Jurkat, Clone E6-1 (cell line): ENCODE results near the gene SEC61A2.
"Not testable (repeated sequence)": the region's sequence is repeated elsewhere in the genome, so short reads cannot be mapped to it uniquely, and the experiment has no call there.

Experiments used
- DNase-seq: peaks from one replicate; pipeline ENCODE4 v3.0.0-alpha.2; 2011; ENCODE audit warnings: low read depth, low spot score
- H3K4me3 ChIP-seq: 2 replicates; pipeline ENCODE4 v1.5.1; 2011; ENCODE audit warnings: mild to moderate bottlenecking, low read length, control low read depth, moderate library complexity

Gene SEC61A2

DNA sequence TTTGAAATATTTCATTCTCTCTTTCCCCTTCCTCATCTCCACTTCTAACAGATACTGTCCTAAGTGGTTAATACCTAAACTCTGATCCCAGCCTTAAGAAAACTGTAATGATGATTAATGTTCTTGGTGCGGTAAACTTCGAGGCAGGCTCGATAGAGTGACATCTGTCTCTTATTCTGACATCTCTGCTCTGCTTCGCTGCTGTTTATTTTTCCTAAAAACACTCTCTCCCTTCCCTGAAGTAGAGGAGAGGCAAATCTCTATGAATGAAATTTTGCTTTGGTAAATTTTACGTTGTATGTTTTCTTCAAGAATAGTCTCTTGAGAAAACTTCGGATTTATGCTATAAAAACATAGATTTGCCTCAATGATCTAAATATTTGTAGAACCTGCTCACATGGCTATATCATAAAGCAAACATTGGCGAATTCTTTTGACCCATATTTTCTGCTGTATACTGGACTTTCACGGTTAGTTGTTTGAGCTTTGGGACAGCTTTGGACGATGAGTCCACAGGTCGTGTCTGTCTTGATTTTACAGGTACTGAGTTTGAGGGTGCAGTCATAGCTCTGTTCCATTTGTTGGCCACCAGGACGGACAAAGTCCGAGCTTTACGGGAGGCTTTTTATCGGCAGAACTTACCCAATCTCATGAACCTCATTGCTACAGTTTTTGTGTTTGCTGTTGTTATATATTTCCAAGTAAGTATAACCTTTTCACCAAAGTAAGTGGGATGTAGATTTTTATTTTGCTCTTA, 27.1 kb downstream of the SEC61A2 start:
- H3K4me3 ChIP-seq = no peak overlapping the region
- no peak for DNase-seq

DNA sequence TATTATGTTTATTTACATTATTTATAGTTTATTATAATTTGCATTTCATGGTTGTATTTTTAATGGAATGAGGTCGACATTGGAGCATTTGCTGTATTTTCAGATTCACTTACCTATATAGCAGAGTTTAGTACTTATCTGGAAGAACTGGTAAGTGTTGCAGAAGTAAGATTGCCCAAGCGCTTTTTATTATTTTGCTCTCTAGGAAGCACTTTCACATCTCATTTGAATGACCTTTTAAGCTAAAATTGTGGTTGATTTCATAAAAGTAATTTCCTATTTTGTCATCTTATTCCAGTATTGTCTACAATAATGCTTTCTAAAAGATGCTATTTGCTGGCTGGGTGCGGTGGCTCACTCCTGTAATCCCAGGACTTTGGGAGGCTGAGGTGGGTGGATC, 28.6 kb downstream of the SEC61A2 start:
- DNase-seq = no peak
- H3K4me3 ChIP-seq = no peak overlapping the region

DNA sequence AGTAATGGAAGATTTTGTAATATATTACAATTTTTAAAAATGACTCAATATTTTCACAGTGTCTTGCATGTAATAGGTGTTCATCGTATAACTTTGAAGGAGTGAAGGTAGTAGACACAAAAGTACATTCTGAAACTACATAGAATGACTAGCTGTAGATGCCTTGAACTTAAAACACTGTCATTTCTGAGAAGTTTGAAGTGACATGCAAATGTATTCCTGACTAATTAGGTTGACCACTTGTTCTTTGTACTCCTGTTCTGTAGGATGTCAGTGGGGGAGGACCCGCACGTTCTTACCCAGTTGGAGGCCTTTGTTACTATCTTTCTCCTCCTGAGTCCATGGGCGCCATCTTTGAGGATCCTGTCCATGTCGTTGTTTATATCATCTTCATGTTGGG, 31.2 kb downstream of the SEC61A2 start:
- DNase-seq = no peak
- no peak overlapping the region for H3K4me3 ChIP-seq

DNA sequence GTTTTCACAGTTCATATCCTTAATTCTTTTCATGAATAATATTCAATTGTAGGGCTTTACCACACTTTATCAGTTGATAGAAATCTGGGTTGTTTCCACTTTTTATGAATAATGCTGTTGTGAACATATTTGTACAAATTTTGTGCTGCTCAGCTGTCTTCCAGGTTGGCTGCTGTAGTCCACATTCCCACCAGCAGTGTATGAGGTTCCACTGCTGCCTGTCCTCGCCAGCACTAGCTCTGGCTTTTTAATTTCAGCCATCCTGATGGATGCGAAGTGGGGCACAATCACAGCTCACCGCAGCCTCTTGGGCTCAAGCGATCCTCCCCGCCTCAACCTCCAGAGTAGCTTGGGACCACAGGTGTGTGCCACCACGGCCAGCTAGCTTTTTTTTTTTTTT, 33.5 kb downstream of the SEC61A2 start:
- H3K4me3 ChIP-seq = no peak overlapping the region
- no peak for DNase-seq

DNA sequence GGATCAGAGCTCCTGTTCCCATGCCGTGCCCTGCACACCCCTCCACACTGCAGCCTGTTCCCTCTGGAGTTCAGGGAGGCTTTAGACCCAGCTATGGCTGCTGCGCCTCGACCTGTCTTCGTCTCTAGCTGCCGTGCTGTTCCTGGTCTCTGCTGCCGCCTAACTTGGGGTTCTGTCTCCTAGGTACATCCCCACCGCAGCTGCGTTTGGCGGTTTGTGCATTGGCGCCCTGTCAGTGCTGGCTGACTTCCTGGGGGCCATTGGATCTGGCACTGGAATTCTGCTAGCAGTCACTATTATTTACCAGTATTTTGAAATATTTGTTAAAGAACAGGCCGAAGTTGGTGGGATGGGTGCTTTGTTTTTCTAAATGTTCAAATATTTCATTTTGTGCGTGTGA, 34.6 kb downstream of the SEC61A2 start:
- no peak overlapping the region for H3K4me3 ChIP-seq
- no peak for DNase-seq

DNA sequence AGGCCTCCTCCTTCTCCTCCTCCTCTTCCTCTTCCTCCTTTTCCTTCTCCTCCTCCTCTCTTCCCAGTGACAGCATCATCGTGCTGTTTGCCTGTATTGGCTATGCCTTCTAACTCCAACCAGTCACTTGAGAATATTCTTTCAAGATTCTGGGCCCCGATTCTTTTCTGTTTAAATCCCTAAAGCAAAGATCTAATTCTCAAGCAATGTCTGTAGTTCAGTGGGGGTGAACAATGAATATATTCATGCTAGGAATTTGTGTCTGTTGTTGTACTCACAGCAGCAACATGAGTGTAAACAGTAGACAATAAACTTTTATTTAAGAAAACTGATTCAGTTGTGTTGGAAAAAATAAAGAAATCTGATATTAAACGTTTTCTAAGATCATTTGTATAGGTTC, 35.6 kb downstream of the SEC61A2 start:
- no peak for DNase-seq

DNA sequence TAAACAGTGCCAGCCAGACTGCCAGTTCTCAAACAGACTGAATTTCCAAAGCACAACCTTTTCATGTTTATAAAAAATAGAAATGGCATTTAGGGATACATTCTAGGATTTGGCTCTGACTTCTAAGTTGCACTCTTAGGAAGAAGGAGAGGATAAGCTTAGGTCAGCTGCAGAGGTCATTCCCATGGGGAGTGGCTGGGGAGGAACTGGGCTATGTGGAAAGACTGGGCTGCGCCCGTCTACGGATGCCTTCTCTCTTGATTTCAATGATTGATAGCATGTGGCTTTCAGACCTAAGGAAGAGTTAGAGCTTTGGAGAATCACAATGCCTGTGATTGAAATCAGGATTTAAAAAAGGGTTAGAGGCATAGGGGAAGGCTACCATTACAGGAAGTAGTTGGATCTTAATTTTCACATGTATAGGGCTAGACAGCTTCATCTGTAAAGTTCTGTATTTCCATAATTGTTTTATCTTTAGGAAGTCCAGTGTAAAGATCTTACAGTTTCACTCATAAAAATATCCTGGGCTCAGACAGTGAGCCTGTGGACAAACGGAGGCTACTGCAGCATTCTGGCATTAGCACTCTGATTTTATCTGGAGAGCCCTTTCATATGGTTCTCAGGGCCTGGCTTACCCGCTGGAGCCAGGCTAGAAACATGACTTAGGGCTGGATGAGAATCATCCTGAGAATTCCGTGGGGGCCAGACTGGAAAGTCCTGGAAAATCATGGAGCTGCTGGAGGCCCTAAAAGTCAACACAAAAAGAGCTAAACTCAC, 36.7 kb downstream of the SEC61A2 start:
- no peak for DNase-seq
- no peak overlapping the region for H3K4me3 ChIP-seq

More for the DNA sequence above, 35.6 kb downstream of the SEC61A2 start:
- H3K4me3 ChIP-seq = no peak overlapping the region

DNA sequence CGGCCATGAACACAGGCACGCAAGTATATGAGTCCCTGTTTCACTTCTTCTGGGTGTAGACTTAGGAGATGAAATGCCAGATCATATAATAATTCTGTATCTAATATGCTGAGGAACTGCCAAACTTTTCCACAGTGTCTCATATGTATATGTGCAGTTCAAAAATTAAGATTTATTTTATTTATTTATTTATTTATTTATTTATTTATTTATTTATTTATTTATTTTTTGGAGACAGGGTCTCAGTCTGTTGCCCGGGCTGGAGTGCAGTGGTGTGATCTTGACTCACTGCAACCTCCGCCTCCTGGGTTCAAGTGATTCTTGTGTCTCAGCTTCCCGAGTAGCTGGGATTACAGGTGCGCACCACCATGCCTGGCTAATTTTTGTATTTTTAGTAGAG, 42.0 kb downstream of the SEC61A2 start:
- H3K4me3 ChIP-seq, DNase-seq: not testable (repeated sequence)

DNA sequence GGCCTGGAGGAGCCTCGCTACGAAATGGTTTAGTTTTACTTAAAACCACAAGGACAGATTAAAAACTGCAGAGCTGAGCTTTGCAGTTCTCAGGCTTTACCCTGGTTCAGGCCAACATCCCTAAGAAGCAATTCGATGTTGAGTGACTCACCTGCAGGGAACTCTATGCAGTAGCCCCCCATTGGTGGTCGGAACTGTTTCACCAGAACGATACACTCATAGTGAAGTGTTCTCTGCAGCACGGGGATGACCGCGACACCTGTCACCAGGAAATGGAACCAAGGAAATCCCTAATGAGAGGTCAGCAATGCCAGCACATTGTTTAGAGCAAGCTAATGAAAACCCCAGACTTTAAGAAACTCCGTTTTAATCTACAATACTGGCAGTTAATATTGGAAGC, 48.2 kb downstream of the SEC61A2 start:
- no peak overlapping the region for H3K4me3 ChIP-seq
- no peak for DNase-seq

DNA sequence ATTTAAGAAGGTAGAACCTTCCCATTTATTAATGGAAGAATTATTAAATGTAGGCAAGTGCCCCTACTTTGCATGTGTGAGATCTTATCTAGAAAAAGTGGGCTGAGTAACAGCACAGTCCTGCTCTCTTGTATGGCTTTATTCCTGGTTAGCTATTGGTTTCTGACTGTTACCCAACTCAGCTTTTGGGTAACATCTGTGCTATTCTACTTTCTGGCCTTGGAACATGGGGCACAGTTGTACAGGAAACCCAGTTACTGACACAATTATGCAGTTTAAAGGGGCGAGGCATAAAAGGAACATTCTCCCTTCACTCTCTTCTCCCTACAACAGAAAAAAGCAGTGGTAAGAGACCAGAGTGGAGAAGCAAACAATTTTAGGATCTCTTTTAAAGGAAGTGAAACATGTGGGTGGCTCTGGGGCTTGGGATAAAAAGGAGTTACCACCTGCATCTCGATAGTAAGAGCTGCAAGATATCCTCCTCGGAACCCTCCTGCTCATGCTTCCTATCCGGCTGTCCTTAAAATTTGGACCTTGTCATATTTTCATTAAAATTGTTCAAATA, 50.2 kb downstream of the SEC61A2 start:
- no peak for DNase-seq
- H3K4me3 ChIP-seq = no peak overlapping the region

DNA sequence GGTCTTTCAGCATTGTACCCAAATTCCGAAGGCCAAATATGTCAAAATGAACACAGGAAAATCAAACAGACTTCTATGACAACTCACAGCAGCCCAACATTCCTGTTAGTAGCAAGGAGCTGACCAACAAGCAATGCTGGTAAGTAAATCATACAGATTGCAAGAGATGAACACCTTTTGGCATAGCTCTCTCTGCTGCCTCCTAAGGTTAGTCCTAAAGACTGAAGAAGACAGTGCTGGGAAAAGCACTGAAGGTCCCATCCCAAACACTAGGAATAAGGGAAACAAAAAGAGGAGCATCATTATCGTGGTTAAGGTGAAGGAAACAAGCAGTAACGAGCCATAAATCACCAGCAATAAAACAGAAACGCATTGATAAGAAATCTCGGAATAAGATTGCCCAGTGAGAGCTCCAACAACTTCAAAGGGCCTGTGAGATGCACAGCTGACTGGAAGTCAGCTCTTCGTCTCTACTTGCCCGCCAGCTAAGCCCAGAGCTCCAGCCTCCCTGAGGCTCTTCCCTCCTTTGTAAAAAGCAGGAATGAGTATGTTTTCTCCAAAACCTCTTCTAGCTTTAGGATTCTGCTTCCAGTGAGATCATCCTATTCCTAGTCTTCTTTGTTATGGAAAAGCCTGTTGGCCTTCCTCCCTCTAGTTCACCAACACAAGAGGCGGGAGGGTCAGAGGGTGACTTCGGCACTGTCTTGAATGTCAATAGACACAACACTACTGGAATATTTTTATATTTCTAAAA, 50.9 kb downstream of the SEC61A2 start:
- DNase-seq = no peak
- no peak overlapping the region for H3K4me3 ChIP-seq

DNA sequence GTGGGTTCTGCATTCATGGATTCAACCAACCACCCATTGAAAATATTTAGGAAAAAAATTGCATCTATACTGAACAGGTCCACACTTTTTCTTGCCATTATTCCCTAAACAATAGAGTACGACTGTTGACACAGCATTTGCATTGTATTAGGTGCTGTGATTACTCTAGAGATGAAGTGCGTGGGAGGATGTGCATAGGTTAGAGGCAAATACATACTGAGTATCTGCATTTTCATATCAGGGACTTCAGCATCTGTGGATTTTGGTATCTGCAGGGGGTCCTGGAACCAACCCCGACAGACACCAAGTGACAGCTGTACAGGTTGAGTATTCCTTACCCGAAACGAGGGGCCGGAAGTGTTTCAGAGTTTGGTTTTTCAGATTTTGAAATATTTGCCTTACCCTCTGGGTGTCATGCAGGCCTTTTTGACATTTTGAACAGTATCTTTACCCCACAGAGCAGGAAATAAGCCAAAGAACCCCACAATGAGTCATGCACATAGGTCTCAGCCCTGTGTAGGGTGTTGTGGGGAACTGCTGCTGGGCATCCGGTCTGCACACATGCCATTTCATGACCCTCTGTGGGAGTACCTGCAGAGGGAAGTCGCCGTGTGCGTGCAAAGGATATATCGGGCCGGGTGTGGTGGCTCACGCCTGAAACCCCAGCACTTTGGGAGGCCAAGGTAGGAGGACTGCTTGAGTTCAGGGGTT, 51.7 kb downstream of the SEC61A2 start:
- DNase-seq = no peak
- H3K4me3 ChIP-seq = no peak overlapping the region

DNA sequence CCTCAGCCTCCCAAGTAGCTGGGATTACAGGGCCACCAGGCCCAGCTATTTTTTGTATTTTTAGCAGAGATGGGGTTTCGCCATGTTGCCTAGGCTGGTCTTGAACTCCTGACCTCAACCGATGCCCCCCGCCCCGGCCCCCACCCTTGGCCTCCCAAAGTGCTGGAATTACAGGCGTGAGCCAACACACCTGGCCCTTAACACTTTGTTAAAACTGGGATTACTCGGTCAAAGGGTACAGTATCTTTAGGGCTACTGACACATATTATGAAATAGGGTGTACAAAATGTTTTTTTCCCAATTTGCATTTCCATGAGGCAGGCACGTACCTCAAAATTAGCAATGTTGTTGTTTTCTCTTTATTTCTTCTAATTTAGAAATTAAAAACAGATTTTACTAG, 54.7 kb downstream of the SEC61A2 start:
- no peak for DNase-seq
- H3K4me3 ChIP-seq = no peak overlapping the region

DNA sequence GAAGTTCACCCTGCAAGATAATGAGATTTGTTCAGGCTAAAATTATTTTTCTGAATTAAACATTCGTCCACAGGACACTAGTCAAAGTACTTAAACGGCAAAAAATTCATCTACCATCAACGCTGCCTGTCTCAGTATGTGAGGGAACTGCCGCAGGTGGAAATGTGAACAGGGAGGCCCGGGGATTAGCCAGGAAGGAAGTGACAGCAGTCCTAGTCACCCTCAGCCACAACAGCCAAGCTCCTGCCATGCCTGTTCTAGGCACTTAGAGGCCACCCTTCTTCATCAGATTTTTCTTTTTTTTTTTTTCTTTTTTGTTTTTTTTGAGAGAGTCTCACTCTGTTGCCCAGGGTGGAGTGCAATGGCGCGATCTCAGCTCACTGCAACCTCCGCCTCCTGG, 56.8 kb downstream of the SEC61A2 start:
- no peak overlapping the region for H3K4me3 ChIP-seq
- no peak for DNase-seq

DNA sequence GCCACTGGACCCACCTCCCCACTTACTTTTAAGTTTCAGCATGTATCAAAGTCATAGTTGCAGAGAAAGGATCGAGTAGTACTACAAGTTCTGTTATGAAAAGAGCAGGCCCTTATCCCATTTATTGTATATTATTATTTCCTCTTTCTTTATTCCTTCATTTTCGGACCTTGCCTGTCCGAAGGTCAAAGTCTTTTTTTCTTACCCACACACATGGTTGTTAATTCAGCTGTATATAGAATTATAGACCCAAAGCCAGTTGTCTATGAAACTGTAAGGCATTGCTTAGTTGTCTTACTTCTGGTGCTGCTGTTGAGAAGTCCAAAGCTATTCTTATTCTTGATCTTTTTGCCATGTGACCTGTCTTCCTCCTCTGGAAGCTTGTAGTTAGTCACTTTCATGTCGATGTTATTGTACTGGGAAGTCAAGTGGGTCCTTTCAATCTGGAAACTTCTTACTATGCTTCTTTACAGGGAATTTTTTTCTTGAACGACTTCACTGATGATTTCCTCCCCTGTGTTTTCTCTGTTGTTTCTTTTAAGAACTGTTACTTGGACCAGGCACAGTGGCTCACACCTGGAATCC, 57.9 kb downstream of the SEC61A2 start:
- no peak overlapping the region for H3K4me3 ChIP-seq
- no peak for DNase-seq

DNA sequence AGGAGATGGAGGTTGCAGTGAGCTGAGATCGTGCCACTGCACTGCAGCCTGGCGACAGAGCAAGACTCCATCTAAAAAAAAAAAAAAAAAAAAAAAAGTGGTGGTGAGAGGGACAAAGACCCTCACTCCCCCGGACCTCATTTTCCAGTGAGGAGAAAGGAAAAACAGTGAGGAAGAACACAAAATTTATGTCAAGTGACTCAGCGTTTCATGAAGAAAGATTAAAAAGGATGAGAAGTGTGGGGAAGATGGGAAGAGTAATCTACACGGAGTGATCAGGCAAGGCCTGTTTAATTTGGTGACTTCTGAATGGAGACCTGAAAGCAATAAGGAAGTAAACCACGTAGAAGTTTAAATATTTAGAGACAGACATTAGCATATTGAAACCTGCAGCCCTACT, 59.2 kb downstream of the SEC61A2 start:
- DNase-seq = no peak
- no peak overlapping the region for H3K4me3 ChIP-seq

DNA sequence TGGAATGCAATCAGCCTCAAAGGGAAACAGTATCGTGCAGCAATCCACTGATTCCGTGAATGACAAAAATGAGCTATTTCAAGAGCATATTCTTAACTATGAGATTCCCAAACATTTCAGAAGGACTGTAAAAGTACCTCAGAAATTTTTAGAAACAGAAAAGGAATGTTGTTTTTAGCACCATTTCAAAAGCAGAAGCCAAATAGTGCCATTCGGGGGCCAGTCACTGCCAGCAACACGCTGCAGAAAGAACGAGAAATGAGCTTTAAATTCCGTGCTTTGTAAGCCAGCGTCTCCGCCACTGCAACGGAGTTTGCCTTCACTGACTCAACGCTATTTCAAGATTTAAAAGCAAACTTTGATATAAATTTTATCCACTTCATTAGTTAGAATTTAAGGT, 59.9 kb downstream of the SEC61A2 start:
- H3K4me3 ChIP-seq = no peak overlapping the region
- no peak for DNase-seq

DNA sequence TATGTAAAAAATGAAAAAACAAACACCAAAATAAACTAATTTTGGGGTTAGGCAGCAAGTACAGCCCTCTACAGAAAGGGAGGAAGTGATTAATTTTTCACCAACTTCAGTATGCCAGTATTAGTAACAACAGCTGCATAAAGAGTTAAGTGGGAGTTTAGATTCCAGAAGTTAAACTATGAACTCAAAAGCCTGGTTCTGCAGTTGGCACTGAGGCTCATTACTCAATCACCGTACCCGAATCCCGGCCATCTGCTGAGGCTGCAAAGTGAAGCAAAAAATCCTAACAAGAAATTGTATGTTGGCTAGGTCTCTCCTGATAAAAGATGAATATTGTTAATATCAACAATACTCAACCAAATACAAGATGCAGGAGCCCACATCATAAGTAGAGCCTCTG, 62.2 kb downstream of the SEC61A2 start:
- H3K4me3 ChIP-seq = no peak overlapping the region
- DNase-seq = no peak

DNA sequence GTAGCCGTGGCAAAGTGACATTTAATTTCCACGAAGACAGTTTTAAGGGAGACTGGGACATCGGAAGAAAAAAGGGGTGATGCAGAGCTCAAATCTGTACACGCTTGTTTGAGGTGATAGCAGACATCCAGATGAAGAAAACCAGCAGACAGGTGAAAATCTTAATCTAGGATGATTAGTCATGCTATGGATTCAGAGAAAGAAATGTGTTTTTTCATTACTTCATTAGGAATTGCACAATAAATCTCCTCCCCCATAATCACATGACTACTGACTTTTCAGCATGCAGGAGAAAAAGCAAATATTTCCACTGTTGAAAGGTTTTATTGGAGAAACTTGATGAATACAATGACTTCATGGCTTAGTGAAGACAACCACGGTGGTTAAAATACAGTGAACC, 63.7 kb downstream of the SEC61A2 start:
- no peak for DNase-seq
- H3K4me3 ChIP-seq = no peak overlapping the region
